Trophoblast cell (in vitro differentiated cells and primary cell): Measurements from ENCODE around the gene USP48.

ENCODE experiments used
- DNase-seq, 2 donors: peaks; one replicate each; pipeline ENCODE4 v3.0.0-alpha.2; 2016
- H2AFZ ChIP-seq: 2 replicates; pipeline ENCODE4 v1.6.1; 2013; ENCODE audit warnings: low read length, moderate library complexity, mild to moderate bottlenecking; ENCODE audit not compliant: insufficient read depth, poor library complexity
- H2AK5ac ChIP-seq: 2 replicates; pipeline ENCODE4 v1.6.1; 2013; ENCODE audit warnings: mild to moderate bottlenecking, low read length
- H2BK120ac ChIP-seq: 2 replicates; pipeline ENCODE4 v1.6.1; 2013; ENCODE audit warnings: low read length, mild to moderate bottlenecking, moderate library complexity; ENCODE audit not compliant: insufficient read depth, poor library complexity
- H2BK12ac ChIP-seq: 2 replicates; pipeline ENCODE4 v1.6.1; 2013; ENCODE audit warnings: mild to moderate bottlenecking, low read length, moderate library complexity
- H2BK5ac ChIP-seq: 2 replicates; pipeline ENCODE4 v1.6.1; 2013; ENCODE audit warnings: low read length, low read depth, moderate library complexity, mild to moderate bottlenecking; ENCODE audit not compliant: poor library complexity
- H3K14ac ChIP-seq: 2 replicates; pipeline ENCODE4 v1.6.1; 2013; ENCODE audit warnings: mild to moderate bottlenecking, low read length
- H3K18ac ChIP-seq: 2 replicates; pipeline ENCODE4 v1.6.1; 2013; ENCODE audit warnings: mild to moderate bottlenecking, low read length
- H3K23ac ChIP-seq: 2 replicates; pipeline ENCODE4 v1.6.1; 2013; ENCODE audit warnings: low read length
- H3K27ac ChIP-seq: 2 replicates; pipeline ENCODE4 v1.5.1; 2013; ENCODE audit warnings: low read depth, mild to moderate bottlenecking, inconsistent platforms, low read length, moderate library complexity
- H3K27me3 ChIP-seq: 2 replicates; pipeline ENCODE4 v1.6.1; 2013; ENCODE audit warnings: inconsistent platforms, mild to moderate bottlenecking, low read length, moderate library complexity; ENCODE audit not compliant: insufficient read depth
- H3K36me3 ChIP-seq, 2 experiments: 1 replicate in 1 of 2; 2 replicates in 1 of 2; pipeline ENCODE4 v1.6.1; 2013; ENCODE audit warnings: low read length in 2 of 2, mild to moderate bottlenecking in 2 of 2, moderate library complexity in 1 of 2; ENCODE audit not compliant: insufficient read depth in 2 of 2, control insufficient read depth in 1 of 2
- H3K4ac ChIP-seq: 2 replicates; pipeline ENCODE4 v1.6.1; 2013; ENCODE audit warnings: low read depth, mild to moderate bottlenecking, low read length, moderate library complexity
- H3K4me1 ChIP-seq, 2 experiments: 1 replicate in 1 of 2; 2 replicates in 1 of 2; pipeline ENCODE4 v1.6.1; 2013; ENCODE audit warnings: low read length in 2 of 2, mild to moderate bottlenecking in 2 of 2, moderate library complexity in 1 of 2; ENCODE audit not compliant: insufficient read depth in 2 of 2, control insufficient read depth in 1 of 2
- H3K4me2 ChIP-seq: 2 replicates; pipeline ENCODE4 v1.6.1; 2013; ENCODE audit warnings: inconsistent platforms, mild to moderate bottlenecking, low read length, moderate library complexity
- H3K4me3 ChIP-seq: 2 replicates; pipeline ENCODE4 v1.5.1; 2013; ENCODE audit warnings: mild to moderate bottlenecking, low read depth, low read length, inconsistent platforms
- H3K79me1 ChIP-seq: one replicate; pipeline ENCODE4 v1.6.1; 2013; ENCODE audit warnings: low read length
- H3K79me2 ChIP-seq: 2 replicates; pipeline ENCODE4 v1.6.1; 2013; ENCODE audit warnings: low read length, mild to moderate bottlenecking; ENCODE audit not compliant: control insufficient read depth, insufficient read depth, poor library complexity
- H3K9ac ChIP-seq: 2 replicates; pipeline ENCODE4 v1.6.1; 2013; ENCODE audit warnings: mild to moderate bottlenecking, low read length
- H3K9me3 ChIP-seq: 2 replicates; pipeline ENCODE4 v1.6.1; 2013; ENCODE audit warnings: low read depth, mild to moderate bottlenecking, control low read depth, inconsistent platforms, low read length; ENCODE audit not compliant: insufficient read depth
- H4K12ac ChIP-seq: 2 replicates; pipeline ENCODE4 v1.6.1; 2013; ENCODE audit warnings: low read depth, mild to moderate bottlenecking, low read length, moderate library complexity
- H4K8ac ChIP-seq: 2 replicates; pipeline ENCODE4 v1.6.1; 2013; ENCODE audit warnings: low read depth, mild to moderate bottlenecking, low read length, moderate library complexity
- H4K91ac ChIP-seq: one replicate; pipeline ENCODE4 v1.6.1; 2013; ENCODE audit warnings: low read depth, mild to moderate bottlenecking, low read length, moderate library complexity
- WGBS: extraction: QIAGEN DNeasy Blood & Tissue Kit; methylation state at CpG from one replicate; pipeline ENCODE4 v1.1.7; 2013; ENCODE audit warnings: missing lambda C conversion rate; ENCODE audit not compliant: insufficient read length, insufficient coverage; ENCODE audit errors: extremely low coverage; 5-methylcytosine and 5-hydroxymethylcytosine counted together

USP48 gene

DNA sequence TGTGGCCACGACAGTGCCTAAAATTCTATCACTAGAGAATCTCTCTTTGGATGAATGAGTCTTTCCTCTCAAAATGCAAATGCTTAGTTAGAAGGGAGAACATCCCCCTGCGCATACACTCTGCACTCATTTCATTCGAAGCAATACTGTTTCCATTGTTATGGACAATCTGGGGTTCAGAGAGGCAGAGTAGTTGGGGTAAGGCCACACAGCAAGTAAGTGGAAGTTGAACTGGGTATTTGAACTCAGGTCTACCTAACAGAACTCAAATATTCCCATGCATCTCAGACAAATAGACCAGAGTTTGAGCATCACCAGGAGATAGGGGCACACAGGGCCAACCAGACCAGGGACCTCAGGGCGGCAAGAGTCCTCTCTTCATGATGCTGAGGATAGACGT is 139.3 kb downstream of the USP48 start:
- Histone ChIP-seq H3K4me1 (peaks cover 4 to 6% of the 10 kb centered on the region in 2 experiments), H4K8ac (no peak overlapping the region), H3K79me2 (no peaks in the 10 kb centered on the region), H3K23ac (no peak overlapping the region), H2BK5ac (no peak overlapping the region), H3K9me3 (peaks cover 6% of the 10 kb centered on the region), H4K12ac (no peak overlapping the region), H3K18ac (no peak overlapping the region), H3K9ac (no peak overlapping the region), H3K27me3 (no peaks in the 10 kb centered on the region), H3K27ac (no peak overlapping the region), H3K4me2 (no peak overlapping the region), H2BK120ac (no peak overlapping the region), H3K14ac (no peak overlapping the region), H3K79me1 (no peaks in the 10 kb centered on the region), H2BK12ac (no peak overlapping the region), H4K91ac (no peak overlapping the region), H2AFZ (no peak overlapping the region), H3K4me3 (no peak overlapping the region), H3K36me3 (no peaks in the 10 kb centered on the region), H3K4ac (no peak overlapping the region), H2AK5ac (no peak overlapping the region)
- no CpG with 5 or more reads among the region's 5 CpGs for WGBS
- no peak for DNase-seq

GRCh38 chr1:21641967-21642739 is 140.8 kb downstream of the USP48 start:
- Histone ChIP-seq H3K18ac (no peak overlapping the region), H3K27ac (no peak overlapping the region), H3K4me1 (peaks cover 4 to 6% of the 10 kb centered on the region in 2 experiments), H4K12ac (no peak overlapping the region), H3K4me3 (no peak overlapping the region), H3K27me3 (no peaks in the 10 kb centered on the region), H3K79me2 (no peaks in the 10 kb centered on the region), H2BK12ac (no peak overlapping the region), H2AFZ (no peak overlapping the region), H2AK5ac (no peak overlapping the region), H2BK5ac (no peak overlapping the region), H3K4ac (no peak overlapping the region), H3K9me3 (peaks cover 6% of the 10 kb centered on the region), H3K9ac (no peak overlapping the region), H2BK120ac (no peak overlapping the region), H3K14ac (no peak overlapping the region), H4K91ac (no peak overlapping the region), H3K36me3 (no peaks in the 10 kb centered on the region), H3K23ac (no peak overlapping the region), H4K8ac (no peak overlapping the region), H3K4me2 (no peak overlapping the region), H3K79me1 (no peaks in the 10 kb centered on the region)
- no peak for DNase-seq
- no CpG with 5 or more reads among the region's 19 CpGs for WGBS

GRCh38 chr1:21641537-21641936 is 141.4 kb downstream of the USP48 start:
- Histone ChIP-seq H4K12ac (no peak overlapping the region), H2BK12ac (no peak overlapping the region), H3K4me2 (no peak overlapping the region), H2AK5ac (no peak overlapping the region), H3K14ac (no peak overlapping the region), H4K91ac (no peak overlapping the region), H3K9ac (no peak overlapping the region), H3K79me2 (no peaks in the 10 kb centered on the region), H3K4ac (no peak overlapping the region), H3K36me3 (no peaks in the 10 kb centered on the region), H4K8ac (no peak overlapping the region), H3K4me1 (peaks cover 4 to 6% of the 10 kb centered on the region in 2 experiments), H2AFZ (no peak overlapping the region), H3K4me3 (no peak overlapping the region), H3K27me3 (no peaks in the 10 kb centered on the region), H3K79me1 (no peaks in the 10 kb centered on the region), H2BK120ac (no peak overlapping the region), H3K18ac (no peak overlapping the region), H3K23ac (no peak overlapping the region), H3K27ac (no peak overlapping the region), H3K9me3 (peaks cover 6% of the 10 kb centered on the region), H2BK5ac (no peak overlapping the region)
- WGBS, result no CpG with 5 or more reads among the region's 6 CpGs
- no peak for DNase-seq

GRCh38 chr1:21641076-21641475 is 141.9 kb downstream of the USP48 start:
- H3K79me2 ChIP-seq, result no peaks in the 10 kb centered on the region
- H3K27ac ChIP-seq, result no peak overlapping the region
- no peak overlapping the region for H2BK120ac ChIP-seq
- no peak overlapping the region for H3K4ac ChIP-seq
- DNase-seq, result no peak
- no peak overlapping the region for H4K91ac ChIP-seq
- H3K36me3 ChIP-seq, result no peaks in the 10 kb centered on the region
- no peak overlapping the region for H2BK12ac ChIP-seq
- no peaks in the 10 kb centered on the region for H3K27me3 ChIP-seq
- H3K4me1 ChIP-seq, result peaks cover 4 to 6% of the 10 kb centered on the region in 2 experiments
- H3K9ac ChIP-seq, result no peak overlapping the region
- peaks cover 6% of the 10 kb centered on the region for H3K9me3 ChIP-seq
- no peak overlapping the region for H3K18ac ChIP-seq
- no peak overlapping the region for H4K12ac ChIP-seq
- no peak overlapping the region for H3K4me2 ChIP-seq
- WGBS, result no CpG with 5 or more reads among the region's 2 CpGs
- no peak overlapping the region for H4K8ac ChIP-seq
- H2AFZ ChIP-seq, result no peak overlapping the region
- H2BK5ac ChIP-seq, result no peak overlapping the region
- H3K14ac ChIP-seq, result no peak overlapping the region
- no peak overlapping the region for H2AK5ac ChIP-seq
- H3K4me3 ChIP-seq, result no peak overlapping the region
- no peaks in the 10 kb centered on the region for H3K79me1 ChIP-seq
- no peak overlapping the region for H3K23ac ChIP-seq
